Stomach (tissue), 4 donors: ENCODE data around the gene PLEKHA4.

Experiments
- CTCF ChIP-seq, 7 experiments: fragments of 450-650 bp in 4 of 7; fragments of 200-600 bp in 3 of 7; sonication (generic) in 3 of 7; IDR thresholded peaks; one replicate each; pipeline ENCODE4 v1.5.1; 2016 to 2019; ENCODE audit warnings: antibody characterized with exemption in 7 of 7, control low read depth in 2 of 7, mild to moderate bottlenecking in 1 of 7
- EP300 ChIP-seq: sonication (generic); formaldehyde crosslinking; IDR thresholded peaks from one replicate; pipeline ENCODE4 v1.6.1; 2017; ENCODE audit warnings: antibody characterized with exemption
- POLR2A ChIP-seq, 4 donors: fragments of 450-650 bp; IDR thresholded peaks; one replicate each; pipeline ENCODE4 v1.6.1; 2016; ENCODE audit warnings: antibody characterized with exemption in 4 of 4, control low read depth in 2 of 4, mild to moderate bottlenecking in 1 of 4, moderate library complexity in 1 of 4
- POLR2AphosphoS5 ChIP-seq, 3 donors: sonication (generic); formaldehyde crosslinking; IDR thresholded peaks; one replicate each; pipeline ENCODE4 v1.6.1; 2016; ENCODE audit warnings: antibody characterized with exemption in 3 of 3

DNA sequence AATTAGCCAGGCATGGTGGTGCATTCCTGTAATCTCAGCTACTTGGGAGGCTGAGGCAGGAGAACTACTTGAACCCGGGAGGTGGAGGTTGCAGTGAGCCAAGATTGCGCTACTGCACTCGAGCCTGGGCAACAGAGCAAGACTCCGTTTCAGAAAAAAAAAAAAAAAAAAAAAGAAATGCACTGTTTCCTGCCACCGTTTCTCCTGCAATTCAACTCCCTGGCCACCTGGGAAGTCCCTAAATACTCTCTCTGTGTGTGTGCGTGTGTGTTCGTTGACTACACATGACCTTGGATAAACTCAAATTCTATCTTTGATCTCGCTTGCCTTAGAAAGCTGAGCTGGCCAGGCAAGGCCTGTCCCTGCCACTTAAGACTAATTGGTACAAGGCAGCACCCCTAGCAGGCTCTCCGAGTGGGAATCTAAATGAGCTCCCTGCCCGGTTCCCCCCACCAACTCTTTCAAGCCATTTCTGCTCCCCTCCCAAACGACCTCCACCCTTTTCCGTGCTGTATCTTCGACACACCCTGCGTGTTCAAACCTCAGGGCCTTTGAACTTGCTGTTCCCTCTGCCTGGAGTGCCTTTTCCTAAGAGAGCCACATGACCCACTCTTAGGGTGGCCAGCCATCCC is 52.4 kb downstream of the PLEKHA4 start:
- peak in 2 of 7 experiments; percentile 10 to 45 for TF ChIP-seq CTCF (IDR thresholded peaks at IDR 0.05)
- TF ChIP-seq EP300, result no peak
- no peak for TF ChIP-seq POLR2A (IDR thresholded peaks at IDR 0.05)
- TF ChIP-seq POLR2AphosphoS5 (IDR thresholded peaks at IDR 0.05), result peak; percentile 40 to 51 (median 48)
